Measurements from ENCODE around the gene TCF4.

TCF4 gene

DNA sequence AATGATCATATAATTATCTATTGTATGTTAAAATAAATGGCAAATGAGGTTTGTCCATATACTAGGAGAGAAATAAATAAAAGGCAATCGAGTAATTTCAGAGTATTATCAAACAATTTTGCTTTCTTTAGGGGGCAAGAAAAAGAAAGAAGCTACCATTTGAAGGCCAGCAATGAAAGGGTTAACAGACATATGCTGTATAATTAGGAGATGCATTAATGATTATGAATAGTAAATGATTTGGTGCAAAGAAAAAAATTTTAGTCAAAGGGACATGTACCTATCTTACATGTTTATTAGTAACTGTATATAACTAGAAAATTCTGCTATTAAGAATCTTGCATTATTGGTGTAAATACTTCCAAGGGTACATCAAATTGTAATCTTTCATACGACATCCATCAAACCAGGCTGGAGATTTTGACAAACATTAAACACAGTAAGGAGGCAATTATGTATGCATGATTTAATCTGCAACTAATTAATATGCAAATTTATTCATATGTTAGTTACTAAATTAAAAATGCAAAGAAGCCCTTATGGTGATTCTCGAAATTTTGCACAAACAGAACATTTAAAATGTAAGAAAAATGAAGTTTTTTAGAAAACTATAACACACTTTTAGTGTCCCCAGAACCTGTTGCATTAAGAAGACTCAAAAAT lies 251.4 kb downstream of the TCF4 start:
- TF ChIP-seq, protein P1, sequence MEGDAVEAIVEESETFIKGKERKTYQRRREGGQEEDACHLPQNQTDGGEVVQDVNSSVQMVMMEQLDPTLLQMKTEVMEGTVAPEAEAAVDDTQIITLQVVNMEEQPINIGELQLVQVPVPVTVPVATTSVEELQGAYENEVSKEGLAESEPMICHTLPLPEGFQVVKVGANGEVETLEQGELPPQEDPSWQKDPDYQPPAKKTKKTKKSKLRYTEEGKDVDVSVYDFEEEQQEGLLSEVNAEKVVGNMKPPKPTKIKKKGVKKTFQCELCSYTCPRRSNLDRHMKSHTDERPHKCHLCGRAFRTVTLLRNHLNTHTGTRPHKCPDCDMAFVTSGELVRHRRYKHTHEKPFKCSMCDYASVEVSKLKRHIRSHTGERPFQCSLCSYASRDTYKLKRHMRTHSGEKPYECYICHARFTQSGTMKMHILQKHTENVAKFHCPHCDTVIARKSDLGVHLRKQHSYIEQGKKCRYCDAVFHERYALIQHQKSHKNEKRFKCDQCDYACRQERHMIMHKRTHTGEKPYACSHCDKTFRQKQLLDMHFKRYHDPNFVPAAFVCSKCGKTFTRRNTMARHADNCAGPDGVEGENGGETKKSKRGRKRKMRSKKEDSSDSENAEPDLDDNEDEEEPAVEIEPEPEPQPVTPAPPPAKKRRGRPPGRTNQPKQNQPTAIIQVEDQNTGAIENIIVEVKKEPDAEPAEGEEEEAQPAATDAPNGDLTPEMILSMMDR (IDR thresholded peaks at IDR 0.05) = no peak

DNA sequence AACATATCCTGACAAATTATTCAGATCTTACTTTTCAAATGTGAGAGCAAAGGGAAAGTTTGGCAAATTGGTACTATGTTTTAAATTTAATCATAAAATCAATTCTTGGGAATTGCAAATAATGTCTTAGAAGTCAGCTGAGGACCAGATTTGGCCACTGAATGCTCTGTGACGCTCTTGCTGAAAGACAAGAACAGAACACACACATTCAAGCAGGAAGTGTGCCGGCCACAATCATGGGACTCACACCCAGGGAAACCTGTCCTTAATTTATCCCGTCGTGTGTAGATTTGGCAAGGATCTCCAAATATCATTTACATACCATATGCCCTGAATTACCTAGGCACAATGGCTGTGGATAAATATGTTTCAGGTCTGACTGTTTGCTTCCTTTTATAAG lies 253.1 kb downstream of the TCF4 start:
- TF ChIP-seq, protein P1 (IDR thresholded peaks at IDR 0.05) = no peak

DNA sequence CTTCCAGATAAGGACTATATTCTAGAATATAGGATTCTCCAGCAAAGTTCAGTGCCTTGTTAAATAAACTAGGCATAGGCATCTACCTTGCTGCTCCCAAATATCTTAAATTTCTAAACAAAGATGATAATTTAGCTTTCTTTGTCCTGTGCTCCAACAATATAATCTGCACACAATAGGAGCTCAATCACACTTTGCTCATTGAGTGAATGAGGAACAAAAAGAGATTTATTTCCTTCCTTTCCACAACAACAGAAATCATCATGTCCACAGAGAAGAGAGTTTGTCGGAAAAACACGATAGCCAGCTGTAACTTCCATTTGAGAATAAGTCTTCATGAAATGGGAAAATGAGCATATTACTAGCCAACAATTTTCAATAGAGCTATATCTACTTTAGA lies 256.7 kb downstream of the TCF4 start:
- TF ChIP-seq, protein P1 (IDR thresholded peaks at IDR 0.05) = no peak

DNA sequence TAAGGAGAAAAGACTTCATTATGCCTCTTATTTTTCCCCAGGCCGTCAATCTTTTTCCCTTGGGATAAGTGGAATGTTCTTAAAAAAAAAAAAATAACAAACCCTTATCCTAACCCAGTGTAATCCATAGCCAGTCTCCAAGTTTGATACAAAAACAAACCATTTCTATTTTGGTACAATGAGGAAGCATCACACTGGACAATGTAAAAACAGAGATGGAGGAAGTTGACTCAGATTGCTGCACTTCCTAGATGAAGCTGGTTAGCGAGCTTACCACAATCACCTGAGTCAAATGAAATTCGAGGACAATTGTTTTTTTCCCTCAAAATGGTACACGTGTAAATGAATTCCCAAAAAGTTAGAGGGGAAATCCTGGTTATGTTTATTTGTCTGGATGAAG lies 259.7 kb downstream of the TCF4 start:
- TF ChIP-seq, protein P1 (IDR thresholded peaks at IDR 0.05) = no peak

DNA sequence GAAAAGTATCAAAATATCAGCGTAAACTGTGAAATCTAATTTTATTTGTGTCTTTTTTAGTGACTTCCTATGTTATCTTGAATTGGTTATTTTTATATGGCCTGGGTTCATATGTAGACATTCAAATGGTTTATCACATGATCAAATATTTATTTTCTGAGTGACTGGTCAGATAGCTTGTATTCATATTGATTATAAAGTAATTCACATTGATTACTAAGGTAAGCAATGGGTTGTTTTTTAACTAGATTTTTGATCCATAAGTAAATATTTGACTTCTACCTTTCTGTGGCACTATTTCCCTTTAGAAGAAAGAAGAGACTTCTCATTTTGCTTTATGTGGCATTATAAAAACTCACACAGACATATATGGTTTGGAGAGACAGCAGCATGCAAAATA lies 260.5 kb downstream of the TCF4 start:
- TF ChIP-seq, protein P1 (IDR thresholded peaks at IDR 0.05) = no peak

DNA sequence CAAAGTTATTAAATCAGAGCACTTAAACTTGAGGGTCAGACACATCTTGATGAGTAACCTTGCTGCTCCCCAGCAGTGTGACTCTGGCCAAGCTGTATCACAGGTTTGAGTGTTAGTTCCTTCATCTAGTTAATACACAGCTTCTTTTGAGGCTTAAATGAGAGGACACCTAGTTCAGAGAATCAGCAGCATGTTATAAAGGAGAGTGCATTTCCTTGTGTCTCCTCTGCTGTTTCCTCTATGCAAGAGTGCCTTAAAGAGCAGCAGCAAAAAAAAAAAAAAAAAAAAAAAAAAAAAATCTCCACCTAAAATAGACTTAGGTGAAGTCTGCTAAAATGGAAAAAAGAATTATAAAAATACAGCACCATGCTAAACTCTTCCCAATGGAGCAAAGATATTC lies 261.9 kb downstream of the TCF4 start:
- TF ChIP-seq, protein P1 (IDR thresholded peaks at IDR 0.05) = no peak

DNA sequence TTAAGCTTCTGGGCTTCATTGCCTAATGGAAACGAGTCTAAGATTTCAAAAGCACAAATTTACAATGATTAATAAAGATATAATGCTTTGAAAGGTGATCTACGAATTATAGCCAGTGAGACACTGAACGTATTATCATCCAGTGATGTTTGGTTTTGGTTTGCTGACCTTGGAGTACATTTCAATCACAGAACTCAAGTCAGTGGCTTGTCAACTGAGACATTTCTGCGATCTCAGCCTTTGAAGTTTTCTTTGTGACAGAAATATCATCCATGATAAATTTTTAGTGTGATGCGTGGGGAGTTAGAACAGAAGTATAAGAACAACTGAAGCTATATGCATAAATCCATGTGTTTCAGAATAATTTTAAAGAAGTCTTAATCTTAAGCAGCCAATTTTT lies 263.8 kb downstream of the TCF4 start:
- TF ChIP-seq, protein P1 (IDR thresholded peaks at IDR 0.05) = no peak

Measured in LNCAP (cell line).